Stimulated activated naive CD4-positive, alpha-beta T cell treated with Interleukin-2 at 50 U/mL for 16 hours (primary cell): ENCODE results near the gene HOXA2.

Source experiments
- DNase-seq: peaks from one replicate; lab custom pipeline; 2025; lab: John Stamatoyannopoulos, UW

HOXA2 gene

DNA sequence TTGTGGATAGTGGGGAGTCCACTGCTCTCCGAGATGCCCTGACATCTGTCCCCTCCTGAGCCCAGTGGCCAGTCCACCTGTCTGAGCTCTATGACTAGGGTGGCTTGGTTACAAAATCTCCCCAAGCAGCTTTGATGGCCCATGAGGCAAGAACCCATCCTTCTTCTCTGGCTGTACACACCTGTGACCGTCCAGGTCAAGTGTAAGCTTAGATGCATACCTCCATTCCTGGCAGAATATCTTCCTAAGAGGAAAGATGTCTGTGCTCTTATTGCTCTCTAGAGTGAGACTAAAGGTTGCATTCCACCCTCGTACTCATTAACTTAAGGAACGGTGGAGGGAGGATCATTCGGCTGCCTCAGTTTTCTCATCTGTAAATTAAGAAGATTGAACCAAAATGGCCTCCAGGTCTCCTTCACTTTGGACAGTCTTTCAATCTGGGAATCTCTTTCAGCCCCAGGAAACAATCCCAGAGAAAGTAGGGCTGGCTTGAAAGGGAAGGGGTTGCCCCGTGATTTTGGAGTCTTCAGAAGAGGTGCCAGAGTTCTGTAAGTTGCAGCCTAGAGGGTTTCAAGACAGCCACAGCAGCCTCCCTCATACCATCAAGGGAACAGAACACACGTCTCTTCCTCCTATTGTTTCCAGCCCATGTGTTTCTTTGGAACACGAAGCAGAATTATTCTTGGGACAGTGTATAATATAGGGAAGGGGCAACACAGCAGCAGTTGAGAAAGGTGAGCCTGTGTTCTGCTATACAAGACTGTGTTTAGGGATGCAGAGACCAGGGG is 22.6 kb upstream of the HOXA2 start:
- DNase-seq: no peak

DNA sequence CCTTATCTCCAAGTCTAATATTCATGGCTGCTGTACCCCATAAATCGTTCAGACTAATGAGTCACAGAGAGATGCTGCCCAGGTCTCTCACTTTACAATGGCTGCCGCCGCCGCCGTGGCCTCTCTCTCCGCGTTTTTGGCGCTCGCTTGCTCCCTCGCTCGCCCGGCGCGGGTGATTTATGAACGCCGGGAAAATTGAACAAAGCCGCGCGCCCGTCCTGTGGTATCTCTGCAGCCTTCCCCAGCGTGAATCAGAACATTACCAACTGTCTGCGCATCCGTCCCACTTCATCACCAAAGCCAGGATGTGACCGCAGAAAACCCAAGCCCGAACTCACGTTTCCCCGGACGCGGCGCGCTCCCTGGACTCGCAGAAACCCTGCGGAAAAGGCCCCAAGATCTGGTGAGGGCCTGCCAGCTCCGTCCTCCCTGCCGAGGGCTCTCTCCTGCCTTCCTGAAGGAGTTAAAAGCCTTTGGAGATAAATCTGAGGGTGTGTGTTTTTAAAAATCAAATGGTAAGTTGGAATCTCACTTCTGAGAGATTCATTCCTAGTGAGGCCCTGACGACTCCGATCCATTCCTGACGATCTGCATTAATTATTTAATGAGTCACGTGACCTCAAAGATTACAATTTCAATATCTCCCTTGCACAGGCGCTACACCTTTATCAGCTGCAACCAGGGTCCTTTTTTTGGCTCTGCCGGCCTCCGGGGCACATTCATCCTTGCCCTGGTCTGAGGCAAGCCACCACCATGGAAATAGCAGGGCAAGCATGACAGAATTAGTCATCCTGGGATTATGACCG is 21.8 kb upstream of the HOXA2 start:
- no peak for DNase-seq

DNA sequence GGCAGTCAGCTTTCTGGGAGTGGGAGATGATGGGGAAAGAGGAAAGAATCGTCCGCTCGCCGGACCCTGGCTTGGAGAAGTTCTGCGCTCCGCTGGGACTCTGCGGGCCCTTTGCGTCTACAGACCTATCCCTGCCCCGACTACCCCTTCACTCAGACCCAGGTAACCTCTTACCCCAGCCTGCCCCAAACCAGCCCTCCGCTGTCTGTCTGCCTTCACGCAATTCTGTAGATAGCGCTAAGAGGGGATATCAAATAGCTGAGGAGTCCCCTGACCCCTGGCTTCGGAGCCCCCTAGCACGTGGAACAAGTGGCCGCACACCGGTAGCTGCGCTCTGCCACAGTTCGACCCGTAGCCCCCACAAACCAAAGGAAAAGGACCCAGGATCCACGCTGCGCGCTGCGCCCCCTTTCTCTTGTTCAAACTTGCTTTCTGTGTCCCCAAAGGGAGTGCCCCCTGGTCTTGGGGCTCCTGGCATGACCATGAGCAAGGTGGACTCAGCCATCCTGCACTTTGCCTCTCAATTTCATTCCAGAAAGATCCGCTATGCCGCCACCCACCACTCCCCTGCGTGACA is 21.1 kb upstream of the HOXA2 start:
- no peak for DNase-seq

DNA sequence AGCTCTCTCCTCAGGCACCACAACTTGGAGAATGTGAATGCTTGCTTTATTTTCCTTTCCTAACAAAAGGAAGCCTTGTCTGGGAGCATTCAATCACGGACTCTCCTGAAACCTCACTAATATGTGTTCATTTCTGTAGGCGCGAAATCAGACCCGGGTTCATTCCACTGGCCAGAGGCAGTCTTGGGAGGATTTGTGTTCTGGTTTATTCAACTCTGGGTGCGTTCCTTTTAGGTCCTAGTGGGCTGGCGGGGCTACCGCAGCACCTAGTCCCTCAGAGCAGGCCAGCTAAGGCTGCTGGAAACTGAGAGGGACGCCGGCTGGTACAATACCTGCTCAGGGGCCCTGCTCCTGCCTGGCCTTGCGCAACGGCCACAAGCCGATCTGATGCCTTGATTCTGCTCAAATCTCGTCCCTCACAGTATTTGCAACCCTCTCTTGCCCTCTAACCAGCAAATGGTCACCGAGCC is 20.6 kb upstream of the HOXA2 start:
- no peak for DNase-seq

DNA sequence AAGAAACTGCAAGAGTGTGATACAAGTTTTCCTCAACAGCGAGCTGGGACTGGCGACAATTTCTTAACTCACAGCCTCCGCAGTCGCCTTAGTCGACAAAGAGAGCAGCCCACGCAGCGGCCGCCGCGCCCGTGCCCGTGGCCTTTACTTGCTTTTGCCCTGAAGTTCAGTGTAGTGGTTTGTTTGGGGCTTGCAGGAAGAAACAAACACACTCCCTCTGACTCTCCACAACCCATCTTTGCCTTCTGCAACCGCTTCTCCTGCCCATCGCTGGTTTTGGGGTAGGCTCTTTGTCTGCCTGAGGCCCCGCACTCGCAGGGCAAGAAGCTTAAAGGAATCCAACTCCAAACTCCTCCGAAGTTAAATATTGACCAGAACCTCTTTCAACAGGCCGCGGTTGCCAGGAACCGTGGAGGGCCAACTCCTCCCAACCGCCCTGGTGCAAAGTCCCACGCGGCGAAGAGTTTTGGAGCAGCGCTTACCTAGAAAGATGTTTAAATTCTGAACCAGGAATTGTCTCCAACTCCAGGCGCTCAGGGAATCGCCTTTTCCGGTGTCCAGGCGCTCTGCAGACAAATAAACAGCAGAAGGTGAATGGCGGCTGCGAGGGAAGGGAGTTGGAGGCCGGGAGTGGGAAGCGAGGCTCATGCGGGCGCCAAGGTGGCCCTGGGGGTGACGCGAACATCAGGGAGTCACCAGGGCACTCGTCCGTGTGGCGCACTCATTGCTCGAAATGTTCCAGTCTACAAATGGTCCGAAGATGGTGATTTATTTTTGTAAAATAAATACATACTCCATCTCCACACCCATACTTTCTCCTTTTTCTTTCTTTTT is 19.8 kb upstream of the HOXA2 start:
- no peak for DNase-seq

DNA sequence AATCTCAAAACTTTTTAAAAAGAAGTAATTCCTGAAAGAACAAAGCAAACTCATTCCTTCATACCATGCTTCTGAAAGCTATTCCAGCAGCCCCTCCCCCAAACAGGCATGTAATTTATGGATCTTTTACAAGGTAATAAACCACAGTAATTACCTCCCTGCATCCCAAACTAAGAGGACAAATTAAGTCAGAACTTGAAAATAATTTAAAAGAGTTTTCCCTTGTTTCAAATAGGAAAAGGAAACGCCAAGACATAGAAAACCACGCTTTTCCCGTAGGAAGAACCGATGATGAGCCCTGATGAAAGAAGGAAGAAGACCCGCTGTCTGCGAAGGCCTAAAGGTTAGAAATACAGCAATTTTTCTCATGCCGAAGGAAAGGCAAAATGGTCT is 19.2 kb upstream of the HOXA2 start:
- no peak for DNase-seq

DNA sequence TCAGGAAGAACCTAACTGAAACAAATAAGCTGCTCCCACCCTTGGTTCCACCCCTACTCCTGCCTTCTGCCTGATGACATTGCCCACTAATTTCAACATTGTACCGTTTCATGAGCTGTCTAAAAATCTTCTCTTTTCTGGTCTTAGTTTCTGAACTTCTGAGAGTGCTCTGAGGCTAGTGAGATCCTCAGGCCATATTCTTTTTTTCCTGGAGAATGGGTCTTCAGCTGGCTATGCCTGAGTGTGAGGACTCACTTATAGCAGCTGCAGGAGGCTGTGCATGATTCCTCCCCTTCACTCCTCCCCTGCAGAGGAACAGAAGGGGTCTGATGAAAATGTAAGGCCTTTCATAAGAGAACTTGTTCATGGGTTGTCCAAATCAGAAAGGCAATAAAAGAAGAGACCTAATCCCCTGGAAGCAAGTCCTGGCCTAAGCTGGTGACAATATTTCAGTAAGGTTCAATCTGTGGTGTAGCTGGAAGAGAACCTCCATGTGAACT is 17.0 kb upstream of the HOXA2 start:
- no peak for DNase-seq

DNA sequence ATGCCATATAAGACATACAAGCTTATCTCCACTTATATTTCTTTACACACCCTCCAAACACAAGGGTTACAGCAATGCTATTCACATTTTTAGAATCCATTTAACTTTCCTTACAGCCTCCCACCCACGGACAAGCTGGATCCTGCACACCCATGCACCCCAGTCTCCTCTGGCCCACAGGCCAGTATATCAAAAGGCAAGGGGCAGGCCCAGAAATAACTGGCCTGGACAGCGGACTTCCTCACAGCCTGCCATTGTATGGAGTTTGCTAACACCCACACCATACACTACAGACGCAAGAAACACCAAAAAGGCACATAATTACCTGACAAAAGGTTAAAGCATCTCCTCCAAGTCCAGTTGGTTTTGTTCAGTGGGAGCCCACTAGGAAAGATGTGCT is 16.1 kb upstream of the HOXA2 start:
- DNase-seq: no peak

DNA sequence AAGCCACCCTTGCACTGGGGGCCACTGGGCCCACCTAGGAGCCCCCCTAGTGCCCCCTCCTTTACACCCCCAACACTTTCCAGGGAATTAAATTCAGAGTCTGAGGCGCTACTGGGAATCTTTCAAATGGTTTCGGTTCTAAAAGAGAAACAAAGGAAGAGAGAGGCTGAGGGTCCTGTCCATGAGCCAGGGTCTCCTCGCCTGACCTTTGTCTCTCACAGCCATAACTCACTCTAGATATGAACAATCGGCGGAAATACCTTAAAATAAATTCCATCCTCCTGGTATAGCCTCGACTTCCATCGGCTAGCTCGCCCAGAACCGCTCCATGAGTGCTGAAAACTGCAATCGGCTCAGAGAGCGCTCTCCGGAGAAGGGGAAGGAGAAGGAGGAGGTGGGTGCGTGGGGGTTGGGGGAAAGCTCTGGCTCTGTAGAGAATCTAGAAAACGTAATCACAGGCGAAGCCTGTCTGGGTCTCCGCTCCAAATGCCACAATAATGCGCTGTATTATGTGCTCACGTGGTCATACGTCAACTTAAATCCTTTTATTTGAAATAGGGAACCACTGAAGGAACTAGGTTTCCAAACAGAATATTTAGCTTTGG is 15.5 kb upstream of the HOXA2 start:
- DNase-seq: no peak

DNA sequence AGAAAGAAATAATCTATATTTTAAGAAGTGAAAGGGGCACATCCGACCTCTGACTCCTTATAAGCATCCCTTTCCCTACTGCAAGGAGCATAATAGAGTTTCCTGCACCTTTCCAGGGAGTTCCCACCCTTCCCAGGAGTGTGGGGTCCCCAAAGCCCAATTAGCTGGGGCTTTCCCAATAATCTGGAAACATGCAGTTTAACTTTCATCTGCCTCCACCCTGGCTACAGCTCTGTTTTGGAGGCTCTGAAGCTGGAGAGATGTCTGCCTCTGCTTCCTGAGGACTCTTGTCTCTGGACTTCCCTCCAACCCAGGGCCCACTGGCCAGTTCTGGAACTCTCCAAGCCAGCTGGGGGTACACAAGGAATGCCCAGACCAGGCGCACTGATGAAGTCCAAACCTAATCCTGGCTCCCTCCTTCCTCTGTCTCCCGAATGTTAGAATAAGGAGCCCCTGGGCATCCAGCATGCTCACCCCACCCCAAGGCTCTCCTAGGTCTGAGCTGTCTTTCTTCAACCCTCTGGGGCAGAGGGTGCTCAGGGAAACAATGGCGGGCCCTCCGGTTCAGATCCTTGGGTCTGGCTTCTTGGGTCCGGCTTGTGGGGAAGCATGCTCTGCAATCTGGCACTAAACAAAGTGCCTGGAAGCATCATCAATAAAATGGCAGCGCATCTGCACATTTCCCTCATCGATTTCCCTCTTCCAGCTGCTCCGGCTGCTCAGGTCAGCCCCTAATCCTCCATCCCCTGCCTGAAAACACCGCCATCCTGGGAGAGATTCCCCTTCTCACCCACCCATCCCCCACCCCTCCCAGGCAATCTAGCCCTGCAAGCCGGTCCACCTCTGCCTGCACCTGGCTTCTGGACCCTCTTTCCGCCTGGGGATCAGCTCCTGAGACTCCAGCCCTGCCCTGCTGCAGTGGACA is 14.7 kb upstream of the HOXA2 start:
- DNase-seq: no peak

DNA sequence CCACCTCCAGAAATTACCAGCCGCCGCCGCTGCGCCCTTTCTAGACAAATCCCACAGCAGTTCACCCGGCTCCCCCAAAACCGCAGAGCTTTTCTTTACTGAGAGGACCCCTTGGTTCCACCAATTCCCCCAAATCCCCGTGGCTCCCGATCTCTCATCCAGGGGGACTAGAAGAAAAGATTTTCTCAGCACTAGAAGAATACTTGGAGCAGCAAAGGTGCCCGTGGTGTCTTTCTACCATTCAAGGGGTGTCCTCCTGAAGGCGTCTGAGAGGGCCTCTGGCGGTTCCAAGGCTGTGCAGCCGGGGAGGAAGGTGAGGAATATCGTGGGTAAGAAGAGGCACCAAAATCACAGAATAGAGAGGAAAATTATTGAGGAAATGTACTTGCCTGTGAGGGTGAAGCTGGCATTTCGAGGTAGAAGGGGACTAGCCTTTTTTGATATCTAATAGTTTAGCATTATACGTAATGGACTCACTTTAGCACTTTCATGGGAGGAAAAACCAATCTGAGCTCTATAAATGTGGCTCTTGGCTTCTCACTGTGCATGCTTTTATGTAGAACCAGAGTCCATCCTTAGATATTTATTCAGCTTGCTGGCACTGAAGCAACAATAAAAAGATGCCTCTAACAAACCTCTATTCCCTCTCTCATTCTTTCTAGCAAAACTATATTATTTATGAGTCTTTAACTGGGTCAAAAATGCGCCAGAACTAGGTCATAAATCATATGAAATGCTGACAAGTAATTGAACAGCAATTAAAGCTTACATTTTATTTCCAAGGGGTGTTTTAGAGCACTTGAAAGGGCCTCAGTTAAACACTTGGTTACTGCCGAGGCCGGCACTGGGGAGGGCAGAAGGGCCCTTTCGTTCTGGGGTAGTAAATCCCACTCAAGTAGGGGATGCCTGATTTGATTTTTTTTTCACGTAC is 13.8 kb upstream of the HOXA2 start:
- DNase-seq: no peak

DNA sequence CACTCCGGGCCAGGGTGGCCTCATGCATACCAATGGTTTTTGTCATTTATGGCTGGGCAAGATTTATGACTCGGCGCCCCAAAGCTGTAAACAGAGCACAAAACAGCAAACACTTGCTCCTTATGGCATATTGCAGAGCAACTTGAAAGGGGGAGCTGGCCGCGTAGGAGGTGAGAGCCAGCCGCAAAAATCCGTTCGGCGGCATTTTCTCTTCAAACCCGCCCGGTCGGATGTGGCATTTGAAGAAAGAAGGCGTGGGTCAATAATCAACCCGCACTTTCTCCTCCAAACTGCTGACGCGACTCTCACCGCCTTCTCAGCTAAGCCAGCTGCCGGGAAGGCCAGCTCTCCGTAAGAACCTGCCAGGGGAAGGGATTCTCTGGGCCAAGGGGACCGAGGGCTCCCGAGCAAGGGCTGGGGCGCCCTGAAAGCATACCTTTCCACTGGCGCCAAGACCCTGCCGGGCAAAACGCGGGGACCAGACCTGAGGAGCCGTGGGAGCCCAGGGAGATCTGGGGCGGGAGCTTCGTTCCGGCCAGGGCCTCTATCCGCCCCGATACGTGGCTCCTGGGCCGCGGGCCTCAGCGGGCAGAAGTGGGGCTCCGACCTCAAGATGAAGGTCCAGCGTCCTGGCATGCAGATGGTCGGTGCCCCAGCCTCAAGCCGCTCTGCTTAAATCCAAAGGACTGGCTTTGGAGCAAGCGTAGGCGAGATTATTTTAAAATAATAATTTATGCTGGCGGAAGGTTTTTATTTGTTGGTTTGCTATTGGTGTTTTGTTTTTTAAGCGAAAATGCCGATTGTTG is 12.9 kb upstream of the HOXA2 start:
- DNase-seq: no peak

DNA sequence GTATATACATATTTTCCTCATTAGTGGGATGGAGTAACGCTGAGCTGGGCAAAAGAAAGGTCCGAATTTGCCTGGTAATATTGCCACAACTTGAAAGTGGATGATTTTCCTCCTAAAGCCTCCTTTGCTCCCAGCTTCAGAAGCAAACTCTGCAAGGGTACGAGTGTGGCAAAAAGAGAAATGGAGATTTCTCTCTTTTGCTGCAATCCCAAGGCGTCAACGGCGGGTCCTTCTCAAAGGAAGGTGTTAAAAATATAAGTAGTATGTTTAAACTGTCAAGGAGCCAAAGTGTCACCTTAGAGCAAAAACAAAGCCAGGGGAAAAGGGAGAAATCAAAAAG is 12.4 kb upstream of the HOXA2 start:
- DNase-seq: no peak

DNA sequence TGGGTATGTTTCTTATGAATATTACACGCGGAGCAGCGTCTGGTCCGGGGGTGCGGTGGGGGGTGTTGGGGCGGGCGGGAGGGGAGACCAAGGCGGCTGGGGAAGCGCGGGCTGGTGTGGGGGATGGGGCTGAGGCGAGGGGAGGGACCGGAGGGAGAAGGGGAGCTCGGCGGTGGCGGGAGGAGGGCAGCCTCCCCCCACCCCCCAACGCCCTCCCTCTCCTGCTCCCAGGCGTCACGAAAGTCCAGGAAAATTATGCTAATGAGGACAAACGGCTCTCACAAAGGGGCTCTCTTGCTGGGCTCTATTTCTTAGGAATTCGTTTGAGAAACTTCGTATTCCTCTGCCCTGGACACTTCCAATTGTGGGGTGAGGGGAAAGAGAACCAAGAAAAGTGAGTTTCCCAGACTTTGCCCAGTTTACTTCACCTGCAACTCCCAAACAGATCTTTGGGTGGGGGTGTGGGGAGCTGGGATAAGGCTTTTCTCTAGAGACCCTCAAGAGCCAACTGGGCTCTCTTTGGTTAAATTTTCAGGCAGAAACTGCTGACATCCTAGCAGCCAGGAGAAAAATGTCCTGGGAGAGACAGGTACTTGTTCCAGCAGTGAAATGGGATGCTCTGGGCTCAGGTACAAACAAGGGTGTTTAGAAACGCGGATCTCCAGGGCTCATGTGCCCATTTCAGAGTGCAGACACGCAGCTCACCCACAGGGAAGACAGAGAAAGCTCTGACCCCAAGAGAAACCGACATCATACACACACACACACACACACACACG is 11.7 kb upstream of the HOXA2 start:
- no peak for DNase-seq

DNA sequence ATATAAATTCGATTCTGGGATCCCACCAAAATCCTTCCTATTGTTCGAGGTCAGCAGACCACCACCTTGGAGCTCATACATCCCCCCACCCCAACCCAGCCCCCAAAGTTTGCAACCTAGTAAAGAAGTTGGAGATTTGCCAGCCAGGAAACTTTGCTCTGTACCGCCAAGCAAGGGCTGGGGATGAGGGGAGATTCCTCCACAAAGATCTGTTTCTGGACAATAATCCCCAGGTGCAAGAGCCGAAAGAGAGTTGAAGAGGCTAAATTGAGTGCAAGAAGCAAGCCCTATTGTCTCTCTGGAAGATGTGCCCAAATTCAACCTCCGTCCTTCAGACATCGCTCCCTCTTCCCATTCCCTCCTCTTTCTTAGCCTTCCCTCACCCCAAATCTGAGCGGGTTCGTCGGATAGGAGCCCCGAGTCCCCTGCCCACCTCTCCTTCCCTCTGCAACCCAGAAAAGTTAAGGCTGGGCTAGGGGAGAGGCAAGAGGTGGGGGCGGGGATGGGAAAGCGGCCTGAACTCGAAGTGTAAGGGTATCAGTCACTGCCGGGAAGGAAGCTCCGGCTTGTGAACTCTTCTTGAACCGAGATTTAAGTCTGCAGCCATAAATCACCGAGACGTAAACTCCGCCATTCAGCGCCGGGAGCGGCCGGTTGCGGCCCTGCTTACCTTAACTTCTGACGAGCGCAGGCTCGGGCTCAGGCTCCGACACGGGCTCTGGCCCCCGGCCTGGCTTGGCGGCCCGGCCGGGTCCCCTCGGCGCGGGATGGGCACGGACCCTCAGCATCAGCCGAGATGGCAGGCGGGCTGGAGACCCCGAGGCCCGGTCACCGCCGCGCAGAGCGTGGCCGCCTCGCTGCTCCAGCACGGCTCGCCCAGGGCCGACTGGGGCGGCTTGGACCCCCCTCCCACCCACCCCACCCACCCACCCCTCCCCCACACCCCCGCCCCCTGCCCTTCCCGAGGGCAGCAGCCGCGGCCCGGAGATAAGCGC is 10.8 kb upstream of the HOXA2 start:
- no peak for DNase-seq

DNA sequence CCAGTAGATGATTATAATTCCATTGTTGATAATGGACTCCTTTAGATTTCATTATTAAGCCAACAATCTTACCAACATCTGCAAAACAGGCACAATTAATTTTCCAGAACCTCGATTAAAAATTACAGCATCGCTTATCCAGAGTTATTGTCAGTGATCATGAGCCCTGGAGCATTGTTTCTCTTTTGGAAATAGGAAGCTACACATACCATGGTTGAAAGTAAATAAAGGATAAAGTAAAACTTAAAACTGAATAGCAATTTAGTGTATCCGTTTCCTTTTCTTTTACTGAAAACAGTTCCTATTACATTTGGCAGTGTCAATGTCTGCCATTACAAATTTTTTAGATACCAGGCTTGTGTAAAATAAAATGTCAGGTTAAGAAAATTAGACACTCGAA is 9.9 kb upstream of the HOXA2 start:
- no peak for DNase-seq
